SK-N-MC (cell line): ENCODE results near the gene PMEL.
"Not testable (repeated sequence)": the region's sequence is repeated elsewhere in the genome, so short reads cannot be mapped to it uniquely, and the experiment has no call there.

Experiments
- EZH2 ChIP-seq: fragments of 200-600 bp; sonication (generic); IDR thresholded peaks from one replicate; pipeline ENCODE4 v1.6.1; 2017; ENCODE audit warnings: antibody characterized with exemption
- FOXP2 ChIP-seq: optimal IDR thresholded peaks from 2 replicates; pipeline ENCODE3; 2011; ENCODE audit warnings: mild to moderate bottlenecking, moderate library complexity; ENCODE audit not compliant: insufficient read depth; ENCODE audit errors: extremely low read length, control extremely low read depth

DNA sequence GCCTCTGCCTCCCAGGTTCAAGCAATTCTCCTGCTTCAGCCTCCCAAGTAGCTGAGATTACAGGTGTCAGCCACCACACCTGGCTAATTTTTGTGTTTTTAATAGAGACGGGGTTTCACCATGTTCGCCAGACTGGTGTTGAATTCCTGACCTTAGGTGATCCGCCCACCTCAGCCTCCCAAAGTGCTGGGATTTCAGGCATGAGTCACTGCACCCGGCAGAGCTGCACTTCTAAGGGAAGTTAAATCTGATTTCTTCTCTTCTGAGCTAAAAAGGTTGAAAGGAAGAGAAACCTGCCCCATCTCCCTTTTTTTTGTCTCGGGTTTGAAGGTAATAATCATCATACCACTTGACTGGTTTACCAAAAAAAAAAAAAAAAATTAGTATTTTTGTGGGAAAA, 16.0 kb upstream of the PMEL start:
- not testable (repeated sequence) for TF ChIP-seq EZH2, FOXP2
